ENCODE data around the gene STK32A. TPM values are rescaled to one million over a fixed set of nuclear protein-coding genes. Genes with fewer than 3 reads are reported as not detected.

The STK32A gene
- total RNA-seq, 1 experiment from 2014 or later = 6.8 TPM

DNA sequence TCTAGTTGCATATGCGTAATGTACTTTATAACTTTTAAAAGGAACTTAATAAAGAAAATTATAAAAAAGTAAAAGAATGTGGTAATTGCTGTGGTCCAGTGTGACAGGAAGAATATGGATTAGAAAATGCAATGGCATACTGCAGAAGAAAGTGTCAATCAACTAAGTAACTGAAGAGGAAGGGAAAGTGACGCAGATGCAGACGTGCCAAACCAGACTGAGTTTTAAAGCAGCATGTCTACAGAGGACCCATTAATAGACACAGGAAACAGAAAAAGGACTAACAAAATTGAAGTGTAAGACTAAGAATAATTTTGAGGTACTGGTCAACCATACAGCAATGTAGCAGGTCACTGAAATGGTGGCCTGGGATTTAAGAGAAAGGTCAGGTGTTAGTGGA is 201.8 kb downstream of the STK32A start:
- H3K9ac ChIP-seq (ENCODE audit: low read length) = no peak overlapping the region
- BruUV-seq (replicated peaks) = no TSS peak
- no peaks in the 10 kb centered on the region for H3K9me2 ChIP-seq (replicated peaks; ENCODE audit: low read length)
- DNase-seq (no peak), ATAC-seq (no peak)
- CTCF ChIA-PET = interaction anchor here (0.6 kb wide), 1 partner anchor 142 kb away, joined by 6 read pairs; no protein-coding TSS in a partner anchor
- no peak overlapping the region for H3K4me3 ChIP-seq (ENCODE audit: low read length)
- H3K9me3 ChIP-seq (ENCODE audit: low read length) = no peaks in the 10 kb centered on the region
- H3K27ac ChIP-seq (ENCODE audit: low read length) = no peak overlapping the region
- H3K79me2 ChIP-seq (ENCODE audit: low read length) = no peaks in the 10 kb centered on the region
- TF ChIP-seq EZH2 (IDR thresholded peaks at IDR 0.05; ENCODE audit: low read length, unreplicated experiment) (no peak), EZH2phosphoT487 (IDR thresholded peaks at IDR 0.05; ENCODE audit: borderline replicate concordance, low read length) (no peak)
- TF ChIP-seq, protein P1, sequence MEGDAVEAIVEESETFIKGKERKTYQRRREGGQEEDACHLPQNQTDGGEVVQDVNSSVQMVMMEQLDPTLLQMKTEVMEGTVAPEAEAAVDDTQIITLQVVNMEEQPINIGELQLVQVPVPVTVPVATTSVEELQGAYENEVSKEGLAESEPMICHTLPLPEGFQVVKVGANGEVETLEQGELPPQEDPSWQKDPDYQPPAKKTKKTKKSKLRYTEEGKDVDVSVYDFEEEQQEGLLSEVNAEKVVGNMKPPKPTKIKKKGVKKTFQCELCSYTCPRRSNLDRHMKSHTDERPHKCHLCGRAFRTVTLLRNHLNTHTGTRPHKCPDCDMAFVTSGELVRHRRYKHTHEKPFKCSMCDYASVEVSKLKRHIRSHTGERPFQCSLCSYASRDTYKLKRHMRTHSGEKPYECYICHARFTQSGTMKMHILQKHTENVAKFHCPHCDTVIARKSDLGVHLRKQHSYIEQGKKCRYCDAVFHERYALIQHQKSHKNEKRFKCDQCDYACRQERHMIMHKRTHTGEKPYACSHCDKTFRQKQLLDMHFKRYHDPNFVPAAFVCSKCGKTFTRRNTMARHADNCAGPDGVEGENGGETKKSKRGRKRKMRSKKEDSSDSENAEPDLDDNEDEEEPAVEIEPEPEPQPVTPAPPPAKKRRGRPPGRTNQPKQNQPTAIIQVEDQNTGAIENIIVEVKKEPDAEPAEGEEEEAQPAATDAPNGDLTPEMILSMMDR (conservative IDR thresholded peaks at IDR 0.05; ENCODE audit: low read depth, low read length) = no peak
- intact Hi-C loops (cut with micrococcal nuclease) = no loop called here
- no peaks in the 10 kb centered on the region for H3K36me3 ChIP-seq (ENCODE audit: low read depth, low read length)
- POLR2A ChIA-PET (ENCODE audit: unreplicated experiment) = no interaction called here
- no peaks in the 10 kb centered on the region for H4K20me1 ChIP-seq (ENCODE audit: low read length)
- H3K27me3 ChIP-seq (ENCODE audit: low read length) = no peaks in the 10 kb centered on the region
- no peaks in the 10 kb centered on the region for H3K4me1 ChIP-seq (ENCODE audit: insufficient read depth, low read length)
- no peak overlapping the region for H3K4me2 ChIP-seq (ENCODE audit: low read length)
- H3F3A ChIP-seq (ENCODE audit: low read length, unreplicated experiment) = no peaks in the 10 kb centered on the region
- H2AFZ ChIP-seq (ENCODE audit: low read length) = no peak overlapping the region

DNA sequence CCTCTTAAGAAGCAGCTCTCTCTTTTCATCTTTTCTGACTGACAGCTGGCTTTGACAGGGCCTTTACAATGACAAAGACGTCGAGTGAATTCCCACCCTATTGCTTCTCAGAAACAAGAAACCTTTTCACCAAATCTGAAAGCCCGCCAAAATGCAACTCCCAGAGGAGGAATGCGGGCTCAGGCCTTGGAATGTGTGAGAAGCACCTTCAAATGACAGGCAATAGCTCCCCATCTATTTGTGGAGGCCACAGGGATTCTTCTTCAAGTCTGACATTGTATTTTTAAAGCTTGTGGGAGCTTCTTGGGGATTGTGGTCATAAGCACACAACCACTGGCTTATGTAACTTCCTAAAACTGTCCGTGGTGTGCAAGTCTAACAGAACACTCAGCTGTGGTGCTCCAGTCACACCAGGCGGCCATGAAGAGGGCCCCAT is 202.4 kb downstream of the STK32A start:
- H3K9me2 ChIP-seq (replicated peaks; ENCODE audit: low read length) = no peaks in the 10 kb centered on the region
- H3K27ac ChIP-seq (ENCODE audit: low read length) = no peak overlapping the region
- H3K9ac ChIP-seq (ENCODE audit: low read length) = no peak overlapping the region
- H2AFZ ChIP-seq (ENCODE audit: low read length) = no peak overlapping the region
- no peaks in the 10 kb centered on the region for H3K9me3 ChIP-seq (ENCODE audit: low read length)
- BruUV-seq (replicated peaks) = no TSS peak
- no peaks in the 10 kb centered on the region for H3F3A ChIP-seq (ENCODE audit: low read length, unreplicated experiment)
- no peaks in the 10 kb centered on the region for H3K79me2 ChIP-seq (ENCODE audit: low read length)
- TF ChIP-seq, protein P1 (conservative IDR thresholded peaks at IDR 0.05; ENCODE audit: low read depth, low read length) = no peak
- TF ChIP-seq EZH2 (IDR thresholded peaks at IDR 0.05; ENCODE audit: low read length, unreplicated experiment) (no peak), EZH2phosphoT487 (IDR thresholded peaks at IDR 0.05; ENCODE audit: borderline replicate concordance, low read length) (no peak)
- no peak overlapping the region for H3K4me3 ChIP-seq (ENCODE audit: low read length)
- POLR2A ChIA-PET (ENCODE audit: unreplicated experiment) = no interaction called here
- CTCF ChIA-PET = interaction anchor here (0.6 kb wide), 1 partner anchor 141 kb away, joined by 6 read pairs; no protein-coding TSS in a partner anchor
- H4K20me1 ChIP-seq (ENCODE audit: low read length) = no peaks in the 10 kb centered on the region
- no peak for ATAC-seq
- H3K4me2 ChIP-seq (ENCODE audit: low read length) = no peak overlapping the region
- DNase-seq = no peak
- intact Hi-C loops (cut with micrococcal nuclease) = no loop called here
- no peaks in the 10 kb centered on the region for H3K4me1 ChIP-seq (ENCODE audit: insufficient read depth, low read length)
- no peaks in the 10 kb centered on the region for H3K36me3 ChIP-seq (ENCODE audit: low read depth, low read length)
- H3K27me3 ChIP-seq (ENCODE audit: low read length) = no peaks in the 10 kb centered on the region
